ENCODE data around the gene CLEC19A. TPM values are rescaled to one million over a fixed set of nuclear protein-coding genes. Genes with fewer than 3 reads are reported as not detected.

Gene CLEC19A
- total RNA-seq, 2 experiments from 2014 or later: not detected

DNA sequence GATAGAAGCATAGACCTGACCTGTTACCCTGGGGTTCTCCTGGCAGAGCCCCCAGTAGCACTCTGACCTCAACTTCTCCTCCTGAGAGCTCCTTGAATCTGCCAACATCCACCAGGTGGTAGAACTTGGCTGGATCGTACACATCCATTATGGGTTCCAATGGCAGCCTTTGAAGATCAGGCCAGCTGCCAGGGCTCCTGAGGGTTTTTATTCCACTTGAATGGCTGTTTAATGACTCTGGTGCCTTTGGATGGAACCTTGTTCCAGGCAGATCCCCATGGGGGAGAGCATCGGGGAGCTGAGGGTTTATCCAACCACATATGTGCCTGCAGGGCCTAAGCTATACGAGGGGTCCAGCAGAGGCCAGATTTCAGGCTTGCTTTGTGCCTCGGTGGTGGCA lies 47.1 kb upstream of the CLEC19A start:
- CTCF ChIA-PET (ENCODE audit: unreplicated experiment): no interaction called here
- intact Hi-C loops (cut with micrococcal nuclease; ENCODE audit: unreplicated experiment): no loop called here
- Histone ChIP-seq H3K36me3 (ENCODE audit: insufficient read depth, low read length) (peaks cover 3% of the 10 kb centered on the region; the same call in 1 of the 2 replicates), H3K9me2 (ENCODE audit: insufficient read depth, low read length) (no peaks in the 10 kb centered on the region), H2AFZ (ENCODE audit: low read length) (no peak overlapping the region), H4K20me1 (ENCODE audit: insufficient read depth, low read length) (no peaks in the 10 kb centered on the region), H3K79me2 (ENCODE audit: insufficient read depth, low read depth, low read length) (no peaks in the 10 kb centered on the region), H3K4me1 (ENCODE audit: insufficient read depth, low read length, poor library complexity, severe bottlenecking) (no peaks in the 10 kb centered on the region), H3K9me3 (ENCODE audit: low read length) (peaks cover 23% of the 10 kb centered on the region), H3K27ac (ENCODE audit: low read depth, low read length, poor library complexity, severe bottlenecking) (no peak overlapping the region), H3K4me2 (ENCODE audit: low read length) (no peak overlapping the region), H3K4me3 (ENCODE audit: low read depth, low read length, poor library complexity, severe bottlenecking) (no peak overlapping the region)
- POLR2A ChIA-PET: no interaction called here
- BruUV-seq (replicated peaks): no TSS peak
- TF ChIP-seq, protein P1, sequence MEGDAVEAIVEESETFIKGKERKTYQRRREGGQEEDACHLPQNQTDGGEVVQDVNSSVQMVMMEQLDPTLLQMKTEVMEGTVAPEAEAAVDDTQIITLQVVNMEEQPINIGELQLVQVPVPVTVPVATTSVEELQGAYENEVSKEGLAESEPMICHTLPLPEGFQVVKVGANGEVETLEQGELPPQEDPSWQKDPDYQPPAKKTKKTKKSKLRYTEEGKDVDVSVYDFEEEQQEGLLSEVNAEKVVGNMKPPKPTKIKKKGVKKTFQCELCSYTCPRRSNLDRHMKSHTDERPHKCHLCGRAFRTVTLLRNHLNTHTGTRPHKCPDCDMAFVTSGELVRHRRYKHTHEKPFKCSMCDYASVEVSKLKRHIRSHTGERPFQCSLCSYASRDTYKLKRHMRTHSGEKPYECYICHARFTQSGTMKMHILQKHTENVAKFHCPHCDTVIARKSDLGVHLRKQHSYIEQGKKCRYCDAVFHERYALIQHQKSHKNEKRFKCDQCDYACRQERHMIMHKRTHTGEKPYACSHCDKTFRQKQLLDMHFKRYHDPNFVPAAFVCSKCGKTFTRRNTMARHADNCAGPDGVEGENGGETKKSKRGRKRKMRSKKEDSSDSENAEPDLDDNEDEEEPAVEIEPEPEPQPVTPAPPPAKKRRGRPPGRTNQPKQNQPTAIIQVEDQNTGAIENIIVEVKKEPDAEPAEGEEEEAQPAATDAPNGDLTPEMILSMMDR (conservative IDR thresholded peaks at IDR 0.05; ENCODE audit: low read length): no peak
- TF ChIP-seq EZH2phosphoT487 (IDR thresholded peaks at IDR 0.05; ENCODE audit: borderline replicate concordance, low read depth, low read length): no peak
- DNase-seq (ENCODE audit: low spot score): no peak

DNA sequence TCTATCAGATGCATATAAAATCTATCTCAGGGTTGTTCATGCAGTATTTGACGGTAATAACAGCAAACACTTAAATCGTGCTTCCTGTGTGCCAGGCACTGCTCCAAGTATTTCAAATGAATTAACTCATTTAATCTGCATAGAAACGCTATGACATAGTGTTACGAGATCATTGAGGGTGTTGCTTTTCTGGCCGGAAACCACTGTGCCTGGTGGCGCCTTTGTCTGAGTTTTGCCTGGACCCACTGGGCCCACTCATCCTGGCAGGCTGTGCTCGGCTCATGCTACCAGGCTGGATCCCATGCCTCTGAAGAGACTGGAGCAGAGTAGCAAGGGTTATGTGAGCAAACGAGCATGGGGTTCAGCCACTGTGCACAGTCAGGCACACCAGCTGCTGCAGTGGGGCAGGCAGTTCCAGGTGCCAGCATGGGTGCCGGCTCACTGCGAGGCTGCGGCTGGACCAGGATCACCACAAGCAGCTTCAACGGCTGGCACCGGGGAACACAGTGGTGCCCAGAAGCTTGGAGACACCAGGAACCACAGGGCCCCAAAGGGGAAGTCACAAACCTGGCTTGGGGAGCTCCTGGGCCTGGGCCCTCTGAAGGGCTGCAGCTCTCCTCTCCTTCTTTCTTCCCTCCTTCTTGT lies 45.9 kb upstream of the CLEC19A start:
- Histone ChIP-seq H3K9me2 (ENCODE audit: insufficient read depth, low read length) (no peaks in the 10 kb centered on the region), H3K9me3 (ENCODE audit: low read length) (peaks cover 23% of the 10 kb centered on the region), H4K20me1 (ENCODE audit: insufficient read depth, low read length) (no peaks in the 10 kb centered on the region), H3K27ac (ENCODE audit: low read depth, low read length, poor library complexity, severe bottlenecking) (no peak overlapping the region), H3K36me3 (ENCODE audit: insufficient read depth, low read length) (peaks cover 3% of the 10 kb centered on the region), H2AFZ (ENCODE audit: low read length) (no peak overlapping the region), H3K4me1 (ENCODE audit: insufficient read depth, low read length, poor library complexity, severe bottlenecking) (no peaks in the 10 kb centered on the region), H3K79me2 (ENCODE audit: insufficient read depth, low read depth, low read length) (no peaks in the 10 kb centered on the region), H3K4me2 (ENCODE audit: low read length) (no peak overlapping the region), H3K4me3 (ENCODE audit: low read depth, low read length, poor library complexity, severe bottlenecking) (no peak overlapping the region)
- ChIA-PET POLR2A (no interaction called here), CTCF (ENCODE audit: unreplicated experiment) (interaction anchor here (0.6 kb wide), 1 partner anchor 145 kb away, joined by 3 read pairs; no protein-coding TSS in a partner anchor)
- intact Hi-C loops (cut with micrococcal nuclease; ENCODE audit: unreplicated experiment): no loop called here
- no TSS peak for BruUV-seq (replicated peaks)
- TF ChIP-seq, protein P1 (conservative IDR thresholded peaks at IDR 0.05; ENCODE audit: low read length): no peak
- TF ChIP-seq EZH2phosphoT487 (IDR thresholded peaks at IDR 0.05; ENCODE audit: borderline replicate concordance, low read depth, low read length): no peak
- DNase-seq (ENCODE audit: low spot score): no peak

DNA sequence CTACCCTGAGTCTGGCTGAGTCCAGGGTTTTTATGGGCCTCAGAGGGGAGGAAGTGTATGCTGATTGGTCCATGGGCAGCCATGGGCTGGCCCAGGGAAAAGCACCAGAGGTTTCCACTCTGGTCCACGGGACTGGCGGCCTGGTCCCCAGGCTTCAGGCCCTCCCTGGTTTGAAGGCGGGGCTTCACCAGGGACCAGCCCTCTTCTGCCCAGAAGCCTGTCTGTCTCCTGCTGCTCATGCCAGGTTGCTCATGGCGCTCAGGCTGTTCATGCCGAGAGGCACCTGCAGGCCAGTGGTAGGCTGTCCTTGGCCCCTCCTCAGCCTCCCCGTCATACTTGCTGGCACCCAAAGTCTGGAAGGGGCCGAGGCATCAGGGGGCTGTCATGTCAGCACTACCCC lies 45.0 kb upstream of the CLEC19A start:
- TF ChIP-seq, protein P1 (conservative IDR thresholded peaks at IDR 0.05; ENCODE audit: low read length): no peak
- no peak for TF ChIP-seq EZH2phosphoT487 (IDR thresholded peaks at IDR 0.05; ENCODE audit: borderline replicate concordance, low read depth, low read length)
- intact Hi-C loops (cut with micrococcal nuclease; ENCODE audit: unreplicated experiment): no loop called here
- Histone ChIP-seq H4K20me1 (ENCODE audit: insufficient read depth, low read length) (no peaks in the 10 kb centered on the region), H3K9me2 (ENCODE audit: insufficient read depth, low read length) (no peaks in the 10 kb centered on the region), H2AFZ (ENCODE audit: low read length) (no peak overlapping the region), H3K4me2 (ENCODE audit: low read length) (no peak overlapping the region), H3K9me3 (ENCODE audit: low read length) (peaks cover 18% of the 10 kb centered on the region; the same call in 1 of the 2 replicates), H3K36me3 (ENCODE audit: insufficient read depth, low read length) (no peaks in the 10 kb centered on the region; the same call in 1 of the 2 replicates), H3K27ac (ENCODE audit: low read depth, low read length, poor library complexity, severe bottlenecking) (no peak overlapping the region), H3K4me3 (ENCODE audit: low read depth, low read length, poor library complexity, severe bottlenecking) (no peak overlapping the region), H3K79me2 (ENCODE audit: insufficient read depth, low read depth, low read length) (no peaks in the 10 kb centered on the region), H3K4me1 (ENCODE audit: insufficient read depth, low read length, poor library complexity, severe bottlenecking) (no peaks in the 10 kb centered on the region)
- BruUV-seq (replicated peaks): no TSS peak
- no peak for DNase-seq (ENCODE audit: low spot score)
- CTCF ChIA-PET (ENCODE audit: unreplicated experiment): no interaction called here
- POLR2A ChIA-PET: no interaction called here

All from OCI-LY7 (cell line).